Measurements from ENCODE around the gene TMEM63A.
A peak's percentile ranks its signal among the peaks of the same experiment; 100 is the strongest.

The TMEM63A gene

GRCh38 chr1:225868631-225869330, 13.4 kb downstream of the TMEM63A start:
- TF ChIP-seq Cebpa-rat (IDR thresholded peaks at IDR 0.05): no peak
- Histone ChIP-seq H3K9me3 (no peaks in the 10 kb centered on the region), H4K20me1 (peaks cover 3% of the 10 kb centered on the region; the same call in 1 of the 2 replicates)

GRCh38 chr1:225866981-225867380, 15.2 kb downstream of the TMEM63A start:
- Histone ChIP-seq H3K4me1 (peaks cover 78% of the 10 kb centered on the region), H3K9ac (no peak overlapping the region), H3K4me3 (no peak overlapping the region), H4K20me1 (no peaks in the 10 kb centered on the region), H3K9me3 (no peaks in the 10 kb centered on the region), H3K4me2 (peak overlapping the region; percentile 86), H3K36me3 (peaks cover 90% of the 10 kb centered on the region), H3K27ac (peak overlapping the region; percentile 78), H3K27me3 (no peaks in the 10 kb centered on the region)
- no peak for TF ChIP-seq Cebpa-rat (IDR thresholded peaks at IDR 0.05)

More at GRCh38 chr1:225868631-225869330, 13.4 kb downstream of the TMEM63A start:
- H3K9ac ChIP-seq: no peak overlapping the region; the same call in 1 of the 2 replicates
- H3K27ac ChIP-seq: no peak overlapping the region
- H3K36me3 ChIP-seq: peaks cover 87% of the 10 kb centered on the region
- no peaks in the 10 kb centered on the region for H3K27me3 ChIP-seq
- H3K4me1 ChIP-seq: peaks cover 60% of the 10 kb centered on the region
- H3K4me2 ChIP-seq: peak overlapping the region; percentile 32
- H3K4me3 ChIP-seq: no peak overlapping the region

GRCh38 chr1:225866061-225866837, 15.9 kb downstream of the TMEM63A start:
- Histone ChIP-seq H3K9me3 (no peaks in the 10 kb centered on the region), H3K36me3 (peaks cover 90% of the 10 kb centered on the region), H3K27ac (peak overlapping the region; percentile 78), H4K20me1 (no peaks in the 10 kb centered on the region), H3K9ac (peak overlapping the region; percentile 47), H3K4me1 (peaks cover 85% of the 10 kb centered on the region), H3K4me3 (peak overlapping the region; percentile 50), H3K4me2 (peak overlapping the region; percentile 86), H3K27me3 (no peaks in the 10 kb centered on the region)
- no peak for TF ChIP-seq Cebpa-rat (IDR thresholded peaks at IDR 0.05)

GRCh38 chr1:225865514-225865913, 16.7 kb downstream of the TMEM63A start:
- Histone ChIP-seq H3K9me3 (no peaks in the 10 kb centered on the region), H3K9ac (peak overlapping the region; percentile 47; the same call in 1 of the 2 replicates), H3K36me3 (peaks cover 90% of the 10 kb centered on the region), H3K4me3 (peak overlapping the region; percentile 50), H3K27ac (peak overlapping the region; percentile 78), H3K4me2 (peak overlapping the region; percentile 86), H3K4me1 (peaks cover 86% of the 10 kb centered on the region), H4K20me1 (no peaks in the 10 kb centered on the region), H3K27me3 (no peaks in the 10 kb centered on the region)
- no peak for TF ChIP-seq Cebpa-rat (IDR thresholded peaks at IDR 0.05)

- Histone ChIP-seq H4K20me1 (no peaks in the 10 kb centered on the region), H3K9ac (no peak overlapping the region), H3K4me2 (peak overlapping the region; percentile 33), H3K9me3 (no peaks in the 10 kb centered on the region), H3K27ac (0 out of 2 replicates have a peak overlapping the region, but pooled peaks have one; percentile 35), H3K4me3 (no peak overlapping the region), H3K4me1 (peaks cover 69% of the 10 kb centered on the region), H3K36me3 (peaks cover 89% of the 10 kb centered on the region), H3K27me3 (no peaks in the 10 kb centered on the region)
- TF ChIP-seq Cebpa-rat (IDR thresholded peaks at IDR 0.05): no peak
Measured at GRCh38 chr1:225863167-225863566, 19.0 kb downstream of the TMEM63A start.

GRCh38 chr1:225862581-225862950, 19.6 kb downstream of the TMEM63A start:
- H3K36me3 ChIP-seq: peaks cover 87% of the 10 kb centered on the region

GRCh38 chr1:225861834-225862580, 20.2 kb downstream of the TMEM63A start:
- Histone ChIP-seq H3K27ac (peak overlapping the region; percentile 37; the same call in 1 of the 2 replicates), H3K27me3 (no peaks in the 10 kb centered on the region), H3K36me3 (peaks cover 86% of the 10 kb centered on the region), H3K4me1 (peaks cover 69% of the 10 kb centered on the region), H3K4me2 (no peak overlapping the region; the same call in 1 of the 2 replicates), H4K20me1 (no peaks in the 10 kb centered on the region), H3K9me3 (no peaks in the 10 kb centered on the region), H3K4me3 (no peak overlapping the region), H3K9ac (no peak overlapping the region)
- TF ChIP-seq Cebpa-rat (IDR thresholded peaks at IDR 0.05): no peak

More at GRCh38 chr1:225862581-225862950, 19.6 kb downstream of the TMEM63A start:
- Histone ChIP-seq H3K4me1 (peaks cover 69% of the 10 kb centered on the region), H3K27ac (peak overlapping the region; percentile 37; the same call in 1 of the 2 replicates), H3K9ac (no peak overlapping the region), H3K27me3 (no peaks in the 10 kb centered on the region), H3K9me3 (no peaks in the 10 kb centered on the region), H3K4me3 (no peak overlapping the region), H4K20me1 (no peaks in the 10 kb centered on the region), H3K4me2 (0 out of 2 replicates have a peak overlapping the region, but pooled peaks have one; percentile 33)
- no peak for TF ChIP-seq Cebpa-rat (IDR thresholded peaks at IDR 0.05)

GRCh38 chr1:225860876-225861441, 21.2 kb downstream of the TMEM63A start:
- peaks cover 89% of the 10 kb centered on the region for H3K36me3 ChIP-seq
- no peak overlapping the region for H3K4me3 ChIP-seq
- no peaks in the 10 kb centered on the region for H3K27me3 ChIP-seq
- no peak for TF ChIP-seq Cebpa-rat (IDR thresholded peaks at IDR 0.05)
- H3K27ac ChIP-seq: peak overlapping the region; percentile 37; the same call in 1 of the 2 replicates
- H3K4me2 ChIP-seq: no peak overlapping the region
- H3K4me1 ChIP-seq: peaks cover 69% of the 10 kb centered on the region
- H3K9ac ChIP-seq: no peak overlapping the region
- H4K20me1 ChIP-seq: no peaks in the 10 kb centered on the region
- H3K9me3 ChIP-seq: no peaks in the 10 kb centered on the region

- no peak overlapping the region for H3K4me3 ChIP-seq
- H3K36me3 ChIP-seq: peaks cover 81% of the 10 kb centered on the region
- no peak overlapping the region for H3K27ac ChIP-seq
- H3K4me1 ChIP-seq: peaks cover 69% of the 10 kb centered on the region
- H3K27me3 ChIP-seq: no peaks in the 10 kb centered on the region
- no peak for TF ChIP-seq Cebpa-rat (IDR thresholded peaks at IDR 0.05)
- no peaks in the 10 kb centered on the region for H4K20me1 ChIP-seq
- H3K4me2 ChIP-seq: no peak overlapping the region
- no peak overlapping the region for H3K9ac ChIP-seq
- H3K9me3 ChIP-seq: no peaks in the 10 kb centered on the region
Measured at GRCh38 chr1:225860107-225860506, 22.1 kb downstream of the TMEM63A start.
